Epidermal melanocyte (primary cell): ENCODE results near the gene KRT7.

Source experiments
- DNase-seq: peaks from one replicate; pipeline ENCODE4 v3.0.0; 2011; ENCODE audit warnings: low spot score; ENCODE audit not compliant: insufficient read length

KRT7 gene

GRCh38 chr12:52296572-52297215, 63.7 kb downstream of the KRT7 start:
- no peak for DNase-seq
